SH-SY5Y (cell line): ENCODE measurements around the gene ZNF76.

Experiments used
- GATA2 ChIP-seq: IDR thresholded peaks from 2 replicates; pipeline ENCODE4 v1.6.1; 2011; ENCODE audit warnings: mild to moderate bottlenecking, low read depth, low read length
- GATA3 ChIP-seq: IDR thresholded peaks from 2 replicates; pipeline ENCODE4 v1.6.1; 2011; ENCODE audit warnings: low read depth, mild to moderate bottlenecking, low read length, moderate library complexity

GRCh38 chr6:35216412-35216732, 43.2 kb upstream of the ZNF76 start:
- TF ChIP-seq GATA2, result no peak
- no peak for TF ChIP-seq GATA3
